ENCODE data around the gene DMKN. TPM values are rescaled to one million over a fixed set of nuclear protein-coding genes. Genes with fewer than 3 reads are reported as not detected.

The DMKN gene
- polyA plus RNA-seq, 1 donor = 36.0 TPM

GRCh38 chr19:35539850-35540249, 26.4 kb upstream of the DMKN start:
- Histone ChIP-seq H3K4me1 (ENCODE audit: control insufficient read depth, insufficient read depth, low read length) (peaks cover 8% of the 10 kb centered on the region), H3K36me3 (ENCODE audit: control insufficient read depth, insufficient read depth, low read length) (no peaks in the 10 kb centered on the region), H3K4me3 (ENCODE audit: low read length) (no peak overlapping the region), H3K9me3 (ENCODE audit: control insufficient read depth, low read depth, low read length) (no peaks in the 10 kb centered on the region), H3K27me3 (ENCODE audit: control insufficient read depth, insufficient read depth, low read length) (peaks cover 3% of the 10 kb centered on the region), H3K27ac (ENCODE audit: low read length) (no peak overlapping the region)
- DNase-seq = no peak
- no CpG with 5 or more reads among the region's 12 CpGs for WGBS (ENCODE audit: insufficient coverage, low lambda C conversion rate)

GRCh38 chr19:35539314-35539713, 25.9 kb upstream of the DMKN start:
- Histone ChIP-seq H3K27ac (ENCODE audit: low read length) (no peak overlapping the region), H3K36me3 (ENCODE audit: control insufficient read depth, insufficient read depth, low read length) (no peaks in the 10 kb centered on the region), H3K4me1 (ENCODE audit: control insufficient read depth, insufficient read depth, low read length) (peaks cover 3% of the 10 kb centered on the region), H3K4me3 (ENCODE audit: low read length) (no peak overlapping the region), H3K27me3 (ENCODE audit: control insufficient read depth, insufficient read depth, low read length) (peaks cover 7% of the 10 kb centered on the region), H3K9me3 (ENCODE audit: control insufficient read depth, low read depth, low read length) (no peaks in the 10 kb centered on the region)
- no peak for DNase-seq
- no CpG with 5 or more reads among the region's 6 CpGs for WGBS (ENCODE audit: insufficient coverage, low lambda C conversion rate)

- no peaks in the 10 kb centered on the region for H3K36me3 ChIP-seq (ENCODE audit: control insufficient read depth, insufficient read depth, low read length)
- H3K9me3 ChIP-seq (ENCODE audit: control insufficient read depth, low read depth, low read length) = peaks cover 5% of the 10 kb centered on the region
- WGBS (ENCODE audit: insufficient coverage, low lambda C conversion rate) = no CpG with 5 or more reads among the region's 10 CpGs
- H3K27ac ChIP-seq (ENCODE audit: low read length) = no peak overlapping the region
- peaks cover 3% of the 10 kb centered on the region for H3K4me1 ChIP-seq (ENCODE audit: control insufficient read depth, insufficient read depth, low read length)
- DNase-seq = no peak
- peaks cover 35% of the 10 kb centered on the region for H3K27me3 ChIP-seq (ENCODE audit: control insufficient read depth, insufficient read depth, low read length)
- no peak overlapping the region for H3K4me3 ChIP-seq (ENCODE audit: low read length)
Measured at GRCh38 chr19:35534803-35535480, 21.5 kb upstream of the DMKN start.

- no CpG with 5 or more reads among the region's 30 CpGs for WGBS (ENCODE audit: insufficient coverage, low lambda C conversion rate)
- no peak overlapping the region for H3K27ac ChIP-seq (ENCODE audit: low read length)
Measured at GRCh38 chr19:35533822-35534392, 20.5 kb upstream of the DMKN start.

GRCh38 chr19:35533201-35533821, 19.9 kb upstream of the DMKN start, which contains the start of gene GAPDHS:
GAPDHS (plus strand) TSS chr19:35533456; CDS start chr19:35533528, 72 bp downstream.
- Histone ChIP-seq H3K36me3 (ENCODE audit: control insufficient read depth, insufficient read depth, low read length) (no peaks in the 10 kb centered on the region), H3K4me1 (ENCODE audit: control insufficient read depth, insufficient read depth, low read length) (peaks cover 3% of the 10 kb centered on the region), H3K9me3 (ENCODE audit: control insufficient read depth, low read depth, low read length) (peaks cover 5% of the 10 kb centered on the region), H3K4me3 (ENCODE audit: low read length) (no peak within 1 kb of the TSS), H3K27me3 (ENCODE audit: control insufficient read depth, insufficient read depth, low read length) (peaks cover 42% of the 10 kb centered on the region), H3K27ac (ENCODE audit: low read length) (no peak within 1 kb of the TSS)
- DNase-seq = no peak
- WGBS (ENCODE audit: insufficient coverage, low lambda C conversion rate) = no CpG with 5 or more reads among the region's 39 CpGs

More at GRCh38 chr19:35533822-35534392, 20.5 kb upstream of the DMKN start:
- Histone ChIP-seq H3K4me3 (ENCODE audit: low read length) (no peak overlapping the region), H3K36me3 (ENCODE audit: control insufficient read depth, insufficient read depth, low read length) (no peaks in the 10 kb centered on the region), H3K27me3 (ENCODE audit: control insufficient read depth, insufficient read depth, low read length) (peaks cover 40% of the 10 kb centered on the region), H3K9me3 (ENCODE audit: control insufficient read depth, low read depth, low read length) (peaks cover 5% of the 10 kb centered on the region), H3K4me1 (ENCODE audit: control insufficient read depth, insufficient read depth, low read length) (peaks cover 3% of the 10 kb centered on the region)
- DNase-seq = peak in 1 of 2 donors; percentile 57

GRCh38 chr19:35531291-35531690, 17.8 kb upstream of the DMKN start:
- 20% methylated on average over 1 of the region's 6 CpGs for WGBS (ENCODE audit: insufficient coverage, low lambda C conversion rate)
- H3K27me3 ChIP-seq (ENCODE audit: control insufficient read depth, insufficient read depth, low read length) = peaks cover 43% of the 10 kb centered on the region
- H3K4me1 ChIP-seq (ENCODE audit: control insufficient read depth, insufficient read depth, low read length) = peaks cover 3% of the 10 kb centered on the region
- H3K4me3 ChIP-seq (ENCODE audit: low read length) = no peak overlapping the region
- H3K36me3 ChIP-seq (ENCODE audit: control insufficient read depth, insufficient read depth, low read length) = no peaks in the 10 kb centered on the region
- no peak for DNase-seq
- H3K9me3 ChIP-seq (ENCODE audit: control insufficient read depth, low read depth, low read length) = peaks cover 5% of the 10 kb centered on the region
- H3K27ac ChIP-seq (ENCODE audit: low read length) = no peak overlapping the region

GRCh38 chr19:35529241-35530218, 16.1 kb upstream of the DMKN start:
- WGBS (ENCODE audit: insufficient coverage, low lambda C conversion rate) = no CpG with 5 or more reads among the region's 19 CpGs
- Histone ChIP-seq H3K36me3 (ENCODE audit: control insufficient read depth, insufficient read depth, low read length) (no peaks in the 10 kb centered on the region), H3K27ac (ENCODE audit: low read length) (no peak overlapping the region), H3K4me3 (ENCODE audit: low read length) (no peak overlapping the region), H3K27me3 (ENCODE audit: control insufficient read depth, insufficient read depth, low read length) (peaks cover 45% of the 10 kb centered on the region), H3K4me1 (ENCODE audit: control insufficient read depth, insufficient read depth, low read length) (peaks cover 3% of the 10 kb centered on the region), H3K9me3 (ENCODE audit: control insufficient read depth, low read depth, low read length) (peaks cover 5% of the 10 kb centered on the region)
- no peak for DNase-seq

- no peak for DNase-seq
- Histone ChIP-seq H3K36me3 (ENCODE audit: control insufficient read depth, insufficient read depth, low read length) (no peaks in the 10 kb centered on the region), H3K9me3 (ENCODE audit: control insufficient read depth, low read depth, low read length) (peaks cover 3% of the 10 kb centered on the region), H3K4me3 (ENCODE audit: low read length) (no peak within 1 kb of the TSS), H3K4me1 (ENCODE audit: control insufficient read depth, insufficient read depth, low read length) (peaks cover 1% of the 10 kb centered on the region), H3K27me3 (ENCODE audit: control insufficient read depth, insufficient read depth, low read length) (peaks cover 40% of the 10 kb centered on the region), H3K27ac (ENCODE audit: low read length) (no peak within 1 kb of the TSS)
- WGBS (ENCODE audit: insufficient coverage, low lambda C conversion rate) = 100% methylated on average over 3 of the region's 11 CpGs
Measured at GRCh38 chr19:35528218-35529038, 15.0 kb upstream of the DMKN start, which contains the start of gene SBSN. SBSN (minus strand) TSS chr19:35528311; CDS start chr19:35528281, 30 bp downstream.

GRCh38 chr19:35525873-35526272, 12.4 kb upstream of the DMKN start:
- Histone ChIP-seq H3K27me3 (ENCODE audit: control insufficient read depth, insufficient read depth, low read length) (peaks cover 21% of the 10 kb centered on the region), H3K4me1 (ENCODE audit: control insufficient read depth, insufficient read depth, low read length) (no peaks in the 10 kb centered on the region), H3K4me3 (ENCODE audit: low read length) (no peak overlapping the region), H3K27ac (ENCODE audit: low read length) (no peak overlapping the region), H3K36me3 (ENCODE audit: control insufficient read depth, insufficient read depth, low read length) (no peaks in the 10 kb centered on the region), H3K9me3 (ENCODE audit: control insufficient read depth, low read depth, low read length) (no peaks in the 10 kb centered on the region)
- WGBS (ENCODE audit: insufficient coverage, low lambda C conversion rate) = no CpG with 5 or more reads among the region's 4 CpGs
- DNase-seq = no peak

All from large intestine (tissue), 3 donors.